IMR-90 (cell line): ENCODE data around the gene MMP23B. TPM values are rescaled to one million over a fixed set of nuclear protein-coding genes. Genes with fewer than 3 reads are reported as not detected.

Experiments used
- ATAC-seq: fragments of 200-7000 bp; cut with Tn5 transposase; 2 replicates; pipeline ENCODE4 v1.9.1; 2020; ENCODE audit warnings: low read depth, mild to moderate bottlenecking, moderate library complexity
- BruUV-seq: library from RNA; stranded (reverse); fragments of 400-500 nt; replicated peaks from 2 replicates; lab custom pipeline; 2021; lab: Mats Ljungman, UMichigan
- CTCF ChIA-PET: fragments of 300-600 bp; formaldehyde crosslinking; extraction: SDS; loops from one replicate; lab custom pipeline; 2021; ENCODE audit warnings: antibody characterized with exemption; lab: Yijun Ruan, JAX
- POLR2A ChIA-PET: fragments of 300-600 bp; sonication (Branson Sonifier 250); formaldehyde crosslinking; loops from one replicate; lab custom pipeline; 2022; ENCODE audit warnings: antibody characterized with exemption; ENCODE audit not compliant: unreplicated experiment; lab: Charles Lee
- DNase-seq: peaks from one replicate; pipeline ENCODE4 v3.0.0; 2013
- H2AFZ ChIP-seq: replicated peaks from 2 replicates; pipeline ENCODE3; 2013; ENCODE audit warnings: low read length, mild to moderate bottlenecking; ENCODE audit not compliant: poor library complexity
- H2AK5ac ChIP-seq: 2 replicates; pipeline ENCODE4 v1.6.1; 2013; ENCODE audit warnings: low read depth, low read length, inconsistent platforms
- H2AK9ac ChIP-seq: replicated peaks from 2 replicates; pipeline ENCODE3; 2013; ENCODE audit warnings: mild to moderate bottlenecking, low read depth, low read length, moderate library complexity; ENCODE audit not compliant: poor library complexity
- H2BK120ac ChIP-seq: 2 replicates; pipeline ENCODE4 v1.6.1; 2013; ENCODE audit warnings: low read depth, low read length, inconsistent platforms
- H2BK15ac ChIP-seq: 3 replicates; pipeline ENCODE4 v1.6.1; 2013; ENCODE audit warnings: low read depth, low read length, inconsistent platforms
- H2BK20ac ChIP-seq: 2 replicates; pipeline ENCODE4 v1.6.1; 2013; ENCODE audit warnings: low read depth, mild to moderate bottlenecking, inconsistent platforms, low read length, moderate library complexity
- H2BK5ac ChIP-seq: 2 replicates; pipeline ENCODE4 v1.6.1; 2013; ENCODE audit warnings: mild to moderate bottlenecking, low read depth, low read length, inconsistent platforms; ENCODE audit not compliant: poor library complexity, severe bottlenecking
- H3K14ac ChIP-seq: replicated peaks from 2 replicates; pipeline ENCODE4 v1.6.1; 2013; ENCODE audit warnings: low read depth, low read length, inconsistent platforms
- H3K18ac ChIP-seq: 2 replicates; pipeline ENCODE4 v1.6.1; 2013; ENCODE audit warnings: low read depth, low read length, control low read depth
- H3K23ac ChIP-seq: 2 replicates; pipeline ENCODE4 v1.6.1; 2013; ENCODE audit warnings: low read depth, low read length, inconsistent platforms
- H3K27ac ChIP-seq: 2 replicates; pipeline ENCODE4 v1.5.1; 2013; ENCODE audit warnings: mild to moderate bottlenecking, control low read depth, low read length; ENCODE audit not compliant: insufficient read depth
- H3K27me3 ChIP-seq: 2 replicates; pipeline ENCODE4 v1.6.1; 2013; ENCODE audit warnings: low read length; ENCODE audit not compliant: control insufficient read depth, insufficient read depth
- H3K36me3 ChIP-seq: 2 replicates; pipeline ENCODE4 v1.6.1; 2013; ENCODE audit warnings: low read length, mixed read lengths; ENCODE audit not compliant: control insufficient read depth, insufficient read depth
- H3K4ac ChIP-seq: 2 replicates; pipeline ENCODE4 v1.6.1; 2013; ENCODE audit warnings: low read depth, low read length, inconsistent platforms
- H3K4me1 ChIP-seq: 2 replicates; pipeline ENCODE4 v1.6.1; 2013; ENCODE audit warnings: low read length, mixed read lengths; ENCODE audit not compliant: control insufficient read depth, insufficient read depth
- H3K4me2 ChIP-seq: 2 replicates; pipeline ENCODE4 v1.6.1; 2013; ENCODE audit warnings: low read depth, mild to moderate bottlenecking, control low read depth, low read length, moderate library complexity
- H3K4me3 ChIP-seq: 2 replicates; pipeline ENCODE4 v1.5.1; 2013; ENCODE audit warnings: low read depth, mild to moderate bottlenecking, control low read depth, low read length, moderate library complexity; ENCODE audit not compliant: insufficient read depth
- H3K56ac ChIP-seq: 2 replicates; pipeline ENCODE4 v1.6.1; 2013; ENCODE audit warnings: low read length, inconsistent platforms; ENCODE audit not compliant: insufficient read depth; ENCODE audit errors: extremely low read depth
- H3K79me1 ChIP-seq, 2 experiments: 2 replicates each; pipeline ENCODE4 v1.6.1; 2013; ENCODE audit warnings: low read length in 2 of 2, inconsistent platforms in 1 of 2, low read depth in 1 of 2
- H3K9ac ChIP-seq: 2 replicates; pipeline ENCODE4 v1.6.1; 2013; ENCODE audit warnings: low read depth, low read length, control low read depth
- H3K9me1 ChIP-seq: 2 replicates; pipeline ENCODE4 v1.6.1; 2013; ENCODE audit warnings: low read length, inconsistent platforms; ENCODE audit not compliant: insufficient read depth
- H3K9me3 ChIP-seq: 2 replicates; pipeline ENCODE4 v1.6.1; 2013; ENCODE audit warnings: low read length; ENCODE audit not compliant: control insufficient read depth, insufficient read depth
- H4K20me1 ChIP-seq: 2 replicates; pipeline ENCODE4 v1.6.1; 2013; ENCODE audit warnings: low read length, inconsistent platforms; ENCODE audit not compliant: insufficient read depth
- H4K5ac ChIP-seq: 2 replicates; pipeline ENCODE4 v1.6.1; 2013; ENCODE audit warnings: mild to moderate bottlenecking, low read depth, low read length, control low read depth
- H4K8ac ChIP-seq, 2 experiments: 2 replicates each; pipeline ENCODE4 v1.6.1; 2013; ENCODE audit warnings: low read depth in 2 of 2, low read length in 2 of 2, control low read depth in 1 of 2, inconsistent platforms in 1 of 2
- H4K91ac ChIP-seq: 2 replicates; pipeline ENCODE4 v1.6.1; 2013; ENCODE audit warnings: low read depth, low read length, inconsistent platforms; ENCODE audit not compliant: insufficient read depth
- BHLHE40 ChIP-seq: fragments of 150-350 bp; IDR thresholded peaks from 2 replicates; pipeline ENCODE4 v1.6.1; 2016; ENCODE audit warnings: mild to moderate bottlenecking, low read depth, low read length
- CEBPB ChIP-seq: IDR thresholded peaks from 2 replicates; pipeline ENCODE4 v1.6.1; 2012; ENCODE audit warnings: low read depth, low read length, improper control_type of control experiment
- CHD1 ChIP-seq: IDR thresholded peaks from 2 replicates; pipeline ENCODE4 v1.6.1; 2012; ENCODE audit warnings: low read depth, low read length, improper control_type of control experiment
- MXI1 ChIP-seq: IDR thresholded peaks from 2 replicates; pipeline ENCODE4 v1.6.1; 2012; ENCODE audit warnings: low read depth, mild to moderate bottlenecking, low read length, moderate library complexity, borderline replicate concordance
- RAD21 ChIP-seq: IDR thresholded peaks from 2 replicates; pipeline ENCODE4 v1.6.1; 2012; ENCODE audit warnings: low read length, improper control_type of control experiment
- RCOR1 ChIP-seq: IDR thresholded peaks from 2 replicates; pipeline ENCODE4 v1.6.1; 2012; ENCODE audit warnings: mild to moderate bottlenecking, low read length, improper control_type of control experiment; ENCODE audit not compliant: insufficient replicate concordance
- WGBS, 2 experiments: methylation state at CpG; one replicate each; pipeline versions ENCODE4 v1.1.5 to v1.1.7; 2013; ENCODE audit warnings: missing lambda C conversion rate in 2 of 2; ENCODE audit not compliant: insufficient read length in 1 of 2; ENCODE audit errors: extremely low coverage in 2 of 2; 5-methylcytosine and 5-hydroxymethylcytosine counted together
- dilution Hi-C: fragments of 300-500 bp; cut with HindIII; formaldehyde crosslinking; loops from one replicate; pipeline ENCODE4 v1.14.3; 2018; ENCODE audit warnings: low sequenced_read_pairs; ENCODE audit not compliant: unreplicated experiment
- in situ Hi-C: fragments of 300-500 bp; cut with MboI; formaldehyde crosslinking; loops from 3 replicates; pipeline ENCODE4 v1.14.3; 2019; ENCODE audit warnings: low sequenced_read_pairs, inconsistent platforms, mixed read lengths
- intact Hi-C: fragments of 100-400 bp; cut with micrococcal nuclease; formaldehyde crosslinking; loops from 2 replicates; pipeline ENCODE4 v1.10.0; 2022
- polyA plus RNA-seq, 3 experiments: library from polyadenylated mRNA; depleted of rRNA; stranded (reverse); fragments of >200 nt; gene quantifications; 2 replicates each; pipeline ENCODE4 v1.2.3, GENCODE V29; 2012; ENCODE audit warnings: low replicate concordance in 1 of 3
- total RNA-seq: library from RNA; depleted of rRNA; stranded (reverse); fragments of >200 nt; gene quantifications from 2 replicates; pipeline ENCODE4 v1.2.3, GENCODE V29; 2012

The MMP23B gene
- total and polyA plus RNA-seq, 2 of the 4 experiments (the other 2 are of a cell fraction): 1.1 to 5.4 TPM

- Histone ChIP-seq H3K36me3 (no peaks in the 10 kb centered on the region), H3K56ac (no peak overlapping the region), H4K8ac (no peak overlapping the region), H3K27ac (no peak overlapping the region), H3K23ac (no peak overlapping the region), H3K18ac (no peak overlapping the region), H3K4me1 (peaks cover 5% of the 10 kb centered on the region; the same call in 1 of the 2 replicates), H2BK120ac (no peak overlapping the region), H3K79me1 (no peaks in the 10 kb centered on the region), H2BK15ac (no peak overlapping the region), H3K9ac (no peak overlapping the region), H3K9me1 (no peaks in the 10 kb centered on the region), H4K5ac (no peak overlapping the region), H2BK5ac (no peak overlapping the region), H4K91ac (no peak overlapping the region), H3K27me3 (peaks cover 3% of the 10 kb centered on the region; the same call in 1 of the 2 replicates), H3K4me2 (no peak overlapping the region), H3K4ac (no peak overlapping the region), H2BK20ac (no peak overlapping the region), H4K20me1 (no peaks in the 10 kb centered on the region), H3K4me3 (no peak overlapping the region), H2AK9ac (no peak overlapping the region), H2AFZ (no peak overlapping the region), H2AK5ac (no peak overlapping the region), H3K9me3 (no peaks in the 10 kb centered on the region), H3K14ac (no peak overlapping the region)
- DNase-seq (no peak), ATAC-seq (no peak)
- ChIA-PET CTCF (no interaction called here), POLR2A (interaction anchor here (1.1 kb wide), 1 partner anchor 11 kb away, joined by 3 read pairs; no protein-coding TSS in a partner anchor)
- intact Hi-C loops: no loop called here
- no TSS peak for BruUV-seq
- in situ Hi-C loops: no loop called here
- 68% methylated on average over 7 of the region's 13 CpGs; no CpG with 5 or more reads in 1 of the 2 experiments for WGBS, 2 experiments
- dilution Hi-C loops: no loop called here
- TF ChIP-seq CEBPB (no peak), RAD21 (no peak), RCOR1 (no peak), CHD1 (no peak), MXI1 (no peak), BHLHE40 (no peak)
Observed at GRCh38 chr1:1602968-1603506, 28.9 kb upstream of the MMP23B start.
